GF-D8 (cell line): ENCODE measurements around the gene ABCC4.

Source experiments
- DNase-seq: peaks from one replicate; lab custom pipeline; 2025; lab: John Stamatoyannopoulos, UW

The ABCC4 gene

DNA sequence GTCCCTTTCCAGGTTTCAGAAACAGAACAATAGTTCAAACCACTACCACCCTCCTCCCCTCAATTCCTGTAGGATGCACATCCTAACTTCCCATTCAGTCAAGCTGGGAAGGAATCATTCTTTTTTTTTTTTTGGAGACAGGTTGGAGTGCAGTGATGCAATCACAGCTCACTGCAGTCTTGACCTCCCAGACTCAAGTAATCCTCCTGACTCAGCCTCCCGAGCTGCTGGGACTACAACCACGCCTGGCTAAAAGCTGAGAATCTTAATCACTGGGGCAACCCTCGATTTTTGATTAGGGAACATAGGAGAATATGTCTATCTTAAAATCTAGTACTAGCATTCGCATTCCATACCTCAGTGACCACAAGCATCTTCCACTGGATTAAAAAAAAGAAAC lies 146.2 kb downstream of the ABCC4 start:
- DNase-seq: no peak

DNA sequence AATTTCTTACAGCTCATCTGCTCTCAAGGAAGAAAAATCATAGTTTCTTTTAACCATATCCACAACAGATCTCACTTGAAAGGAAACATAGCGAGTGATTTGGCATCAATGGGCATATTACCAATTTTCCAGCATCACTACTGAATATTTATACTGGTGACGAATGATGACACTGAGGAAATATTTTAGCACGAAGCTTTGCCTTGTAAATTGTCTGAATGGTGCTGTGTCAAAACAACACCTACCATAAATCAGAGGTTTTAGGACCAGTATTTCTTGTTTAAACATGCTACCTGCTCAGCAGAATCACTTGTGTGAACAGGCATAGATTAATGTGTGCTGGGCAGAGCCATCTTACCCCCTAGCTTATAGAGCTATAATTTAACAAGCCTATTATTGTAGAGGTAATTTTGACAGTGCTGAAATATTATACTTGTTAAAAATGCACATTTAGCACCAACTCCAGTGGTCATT lies 146.8 kb downstream of the ABCC4 start:
- DNase-seq: no peak

DNA sequence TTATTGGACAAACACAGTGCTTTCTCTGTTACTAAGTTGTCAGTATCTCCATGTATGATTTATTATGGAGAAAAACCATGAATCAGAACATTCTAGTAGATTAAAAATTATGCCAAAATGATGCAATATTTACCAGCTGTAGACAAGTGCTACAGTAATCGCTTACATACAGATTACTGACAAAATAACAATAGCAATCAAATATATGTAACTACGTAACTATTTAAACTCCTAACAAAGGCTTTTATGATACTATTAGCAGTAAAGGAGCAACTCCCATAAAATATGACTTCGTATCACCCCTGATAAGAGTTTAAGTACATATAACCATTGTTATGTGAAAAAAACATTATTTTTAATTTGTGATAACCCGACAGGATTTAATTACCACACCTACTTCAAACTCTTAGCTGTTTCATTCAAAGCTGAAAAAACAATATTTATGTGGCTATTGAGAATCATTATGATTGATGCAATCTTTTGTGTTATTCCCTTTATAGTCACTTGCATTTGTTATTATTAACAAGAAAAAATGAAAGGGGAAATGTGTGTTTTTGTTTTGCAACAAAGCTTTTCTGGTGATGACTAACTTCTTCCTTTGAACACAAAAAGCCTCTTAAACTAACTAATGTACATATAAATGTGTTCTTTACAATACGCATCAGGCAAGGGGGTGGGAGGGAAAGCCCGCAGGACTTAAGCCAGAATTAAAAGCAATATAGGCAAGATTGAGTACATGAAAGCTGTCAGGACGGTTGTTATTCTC lies 147.4 kb downstream of the ABCC4 start:
- DNase-seq: no peak

DNA sequence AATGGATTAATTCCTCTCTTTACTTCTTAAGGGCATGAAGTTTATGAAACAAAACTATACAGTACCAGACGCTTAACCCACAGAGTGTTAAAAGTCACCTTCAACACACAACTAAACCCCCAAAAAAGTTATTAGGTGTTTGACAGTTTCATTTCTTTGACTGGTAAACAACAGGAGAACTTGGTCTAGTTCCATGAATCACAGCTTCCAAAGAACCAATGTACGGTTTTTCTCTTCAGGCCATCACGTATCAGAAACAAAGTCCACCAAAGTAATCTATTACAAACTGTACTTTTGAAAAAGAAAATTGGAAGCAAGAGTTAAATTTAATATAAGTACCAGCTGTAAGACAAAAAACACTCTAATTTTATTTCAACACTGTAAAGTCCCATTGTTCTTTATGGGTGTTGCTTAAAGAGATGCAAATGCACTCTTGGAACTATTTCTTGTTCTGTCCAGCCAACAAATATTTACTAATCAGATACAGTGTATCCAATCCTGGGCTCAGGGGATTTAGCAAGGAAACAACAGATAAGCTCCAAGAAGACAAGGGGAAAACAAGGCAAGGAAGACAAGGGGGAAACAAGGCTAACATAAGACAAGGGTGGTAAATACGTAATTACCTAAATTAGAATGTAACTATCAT lies 149.2 kb downstream of the ABCC4 start:
- DNase-seq: no peak

DNA sequence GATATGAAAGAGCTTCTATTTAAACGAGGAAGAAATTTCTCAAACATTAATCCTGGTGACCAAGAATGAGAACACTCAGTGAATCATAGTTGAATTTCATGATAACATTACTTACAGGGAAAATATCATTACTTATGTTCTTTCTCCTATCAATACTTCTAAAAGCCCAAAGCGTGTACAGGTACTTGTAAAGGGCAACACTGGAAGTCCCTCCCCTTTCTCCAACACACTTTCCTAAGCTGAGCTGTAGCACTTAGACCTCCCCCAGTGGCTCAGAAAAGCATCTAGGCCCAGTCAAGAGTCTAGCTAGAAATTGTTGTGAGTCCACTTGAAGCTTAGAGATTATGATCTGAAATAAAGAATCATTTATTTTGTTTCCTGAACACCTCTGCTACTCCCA lies 150.7 kb downstream of the ABCC4 start:
- DNase-seq: no peak

DNA sequence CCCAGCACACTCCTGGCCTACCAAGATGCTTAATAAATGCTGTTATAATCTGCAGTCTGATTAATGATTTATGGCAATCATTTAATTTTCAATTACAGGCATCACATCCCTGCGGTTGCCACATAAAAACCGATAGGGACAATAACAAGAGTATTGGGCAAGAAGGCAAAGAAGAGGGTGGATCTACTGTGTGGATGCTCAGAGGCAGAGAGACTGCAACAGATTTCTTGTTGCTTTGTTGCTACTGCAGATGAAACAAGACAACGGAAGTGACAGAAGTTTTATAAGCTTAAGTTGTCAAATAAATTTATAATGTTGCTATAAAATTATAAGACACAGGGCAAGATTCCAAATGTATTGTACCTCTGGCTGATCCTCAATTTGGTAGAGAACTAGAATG lies 154.8 kb downstream of the ABCC4 start:
- no peak for DNase-seq

DNA sequence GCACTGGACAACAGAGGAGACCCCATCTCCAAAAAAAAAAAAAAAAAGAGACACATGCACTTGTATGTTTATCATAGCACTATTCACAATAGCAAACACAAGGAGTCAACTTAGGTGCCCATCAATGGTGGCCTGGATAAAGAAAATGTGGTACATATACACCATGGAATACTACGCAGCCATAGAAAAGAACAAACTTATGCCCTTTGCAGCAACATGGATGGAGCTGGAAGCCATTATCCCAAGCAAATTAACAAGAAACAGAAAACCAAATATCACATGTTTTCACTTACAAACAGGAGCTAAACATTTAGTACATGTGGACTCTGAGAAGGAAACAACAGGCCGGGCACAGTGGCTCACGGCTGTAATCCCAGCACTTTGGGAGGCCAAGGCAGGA lies 155.7 kb downstream of the ABCC4 start:
- DNase-seq: no peak

DNA sequence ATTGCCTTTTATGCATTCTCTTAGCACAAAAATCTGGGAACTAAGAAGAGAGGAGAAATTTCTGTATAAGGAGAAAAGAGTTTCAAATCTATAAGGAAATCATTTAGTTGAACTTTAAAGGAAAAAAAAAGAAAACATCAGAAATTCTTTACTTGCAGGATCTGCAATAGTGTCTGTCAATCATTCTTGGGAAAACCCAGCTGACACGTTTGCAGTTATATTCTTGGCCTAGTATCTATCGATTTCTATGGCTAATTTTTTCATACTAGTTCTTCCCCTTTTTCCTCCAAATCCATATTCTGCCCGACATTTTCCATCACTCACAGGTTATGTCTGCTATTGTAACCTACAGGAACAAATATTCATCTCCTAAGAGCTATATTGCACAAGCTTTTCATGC lies 160.7 kb downstream of the ABCC4 start:
- DNase-seq: no peak

DNA sequence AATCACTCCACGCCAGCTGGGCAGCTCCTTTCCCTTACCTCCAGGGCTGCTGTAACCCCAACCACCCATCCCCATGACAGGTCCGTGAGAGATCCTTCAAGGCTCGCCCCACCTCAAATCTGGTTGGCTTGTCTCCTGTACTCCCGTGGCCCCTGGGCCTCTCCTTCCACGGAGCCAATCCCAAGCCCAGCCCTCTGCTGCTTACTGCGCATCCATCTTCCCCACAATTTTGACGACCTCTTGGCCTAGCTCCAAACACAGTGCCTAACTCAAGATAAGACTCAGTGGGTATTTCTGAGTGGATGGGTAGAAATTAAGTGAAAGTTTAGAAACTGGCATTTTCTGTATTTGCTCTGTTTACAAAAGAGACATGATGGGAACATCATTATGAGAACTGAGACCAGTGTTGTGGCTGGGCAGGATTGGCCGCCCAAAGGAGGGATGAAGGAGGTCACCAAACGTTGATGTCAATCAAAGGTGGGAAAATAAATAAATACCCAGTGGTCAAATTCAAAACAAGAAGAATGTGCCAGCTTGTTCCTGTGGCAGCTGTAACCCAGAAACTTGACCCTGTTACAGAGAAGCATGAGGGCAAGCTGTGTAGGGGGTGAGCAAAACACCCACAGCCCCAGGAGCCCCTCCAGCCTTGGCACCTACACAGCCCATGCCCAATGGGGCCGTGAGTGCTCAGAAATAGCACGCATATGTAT lies 162.2 kb downstream of the ABCC4 start:
- DNase-seq: no peak

DNA sequence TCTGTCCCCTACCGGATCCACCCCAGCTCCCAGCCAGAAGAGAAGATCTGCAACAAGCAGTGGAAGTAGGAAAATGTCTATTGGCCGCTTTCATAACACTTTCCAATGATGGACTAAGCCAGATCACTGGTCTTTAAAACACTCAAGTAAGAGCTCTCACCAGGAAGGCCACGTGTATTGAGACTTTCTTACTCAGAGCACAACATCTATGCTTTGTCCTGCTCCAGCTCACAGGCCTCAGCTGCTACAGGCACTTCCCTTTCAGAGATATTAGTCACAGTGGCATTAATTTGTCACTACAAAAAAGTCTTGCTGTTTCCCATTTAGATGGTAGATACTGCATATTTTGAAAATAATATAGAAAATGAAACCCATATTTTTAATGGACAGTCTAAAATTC lies 164.2 kb downstream of the ABCC4 start:
- no peak for DNase-seq

DNA sequence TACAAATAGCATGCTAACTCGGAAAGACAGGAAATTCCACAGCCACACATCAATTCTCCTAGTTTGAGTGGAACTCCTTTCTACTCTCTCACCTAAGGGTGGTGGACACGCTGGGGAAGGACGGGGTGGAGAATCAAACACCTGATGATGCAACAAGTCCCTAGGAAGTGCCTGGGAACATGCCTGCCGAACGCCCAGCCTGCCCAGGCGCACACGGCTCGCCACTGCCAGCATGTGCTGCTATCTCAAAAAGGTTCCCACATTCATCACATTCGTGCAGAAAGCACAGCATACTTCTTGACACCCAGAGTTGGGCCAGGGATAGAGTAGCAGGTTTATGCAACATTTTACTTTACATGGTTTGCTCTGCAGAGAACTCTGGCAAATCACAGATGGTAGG lies 164.6 kb downstream of the ABCC4 start:
- no peak for DNase-seq

DNA sequence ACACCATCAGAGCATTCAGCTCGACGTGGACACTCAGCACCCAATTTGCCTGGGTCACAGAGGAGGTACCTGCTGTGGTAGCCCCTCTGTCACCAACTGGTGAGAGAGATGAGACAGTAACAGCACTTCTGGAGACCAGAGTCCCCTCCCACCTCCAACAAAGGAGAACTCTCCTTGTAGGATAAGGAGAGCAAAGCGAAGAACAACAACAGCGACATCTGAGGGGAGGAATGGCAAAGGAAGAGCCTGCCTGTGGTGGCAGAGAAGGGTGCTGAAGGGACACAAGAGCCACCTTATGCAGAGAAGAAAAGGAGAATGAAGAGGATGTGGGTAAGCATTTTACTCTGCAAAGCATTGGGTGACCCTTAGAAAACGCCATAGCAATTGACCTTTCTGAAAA lies 167.8 kb downstream of the ABCC4 start:
- no peak for DNase-seq

DNA sequence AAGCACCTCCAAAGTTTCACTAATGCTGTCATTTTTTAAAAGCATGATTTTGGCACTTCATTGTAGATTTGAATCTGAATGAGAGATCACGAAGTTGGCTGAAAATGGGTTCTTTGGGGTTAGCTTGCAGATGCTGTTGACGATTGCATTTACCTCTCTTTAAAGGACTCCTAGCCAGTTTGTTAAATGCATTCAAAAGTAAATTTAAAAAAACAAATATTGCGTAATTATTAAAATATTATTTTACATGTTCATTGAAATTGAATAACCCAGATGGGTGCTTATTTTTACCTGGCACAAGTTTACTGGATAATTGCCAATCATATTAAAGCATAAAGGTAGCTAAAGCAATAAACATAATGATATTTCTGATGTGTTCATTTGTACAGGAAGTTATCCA lies 172.2 kb downstream of the ABCC4 start:
- no peak for DNase-seq

DNA sequence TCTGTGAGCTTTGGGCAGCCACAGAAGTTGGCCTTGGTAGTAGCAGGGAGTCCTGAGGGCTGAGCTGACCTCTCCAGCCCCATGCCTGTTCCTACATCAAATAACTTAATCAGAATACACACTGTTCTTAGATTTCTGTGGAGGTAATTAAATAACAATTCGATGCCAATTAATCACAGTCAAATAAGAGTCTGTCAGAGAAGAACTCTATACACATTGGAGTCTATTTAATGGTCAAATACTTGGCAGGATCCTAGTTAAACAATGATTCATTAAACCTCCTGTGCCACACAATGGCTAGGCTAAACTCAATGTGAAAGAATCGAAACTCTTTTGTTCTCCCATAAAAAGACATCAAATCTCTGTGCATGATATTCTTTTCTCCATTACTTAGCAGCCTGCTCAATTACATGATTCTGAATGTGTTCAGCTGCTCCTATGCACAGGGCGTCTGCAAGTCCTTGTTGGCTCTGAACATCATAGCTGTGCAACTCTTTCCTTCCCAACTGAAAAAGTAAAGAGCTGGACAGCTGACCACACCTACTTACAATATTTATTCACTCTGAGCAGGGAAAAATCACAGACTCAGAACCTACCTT lies 173.1 kb downstream of the ABCC4 start:
- DNase-seq: no peak

DNA sequence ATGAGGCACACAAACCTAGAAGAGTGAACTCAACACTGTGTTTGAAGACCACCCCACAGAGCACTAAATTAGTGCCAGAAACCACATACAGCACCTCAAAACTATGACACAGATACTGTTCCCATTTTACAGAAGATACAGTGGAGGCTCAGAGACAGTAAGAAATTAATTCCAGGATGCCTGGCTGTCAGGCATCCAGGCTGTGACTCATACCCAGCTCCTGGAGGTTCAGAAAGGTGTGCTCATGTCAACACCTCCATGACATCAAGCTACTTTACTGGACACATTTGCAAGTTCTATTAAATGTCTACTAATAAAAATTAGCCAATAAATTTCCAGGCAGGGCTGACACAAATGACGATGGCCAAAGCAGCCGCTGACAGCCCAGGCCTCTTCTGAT lies 176.3 kb downstream of the ABCC4 start:
- DNase-seq: no peak

DNA sequence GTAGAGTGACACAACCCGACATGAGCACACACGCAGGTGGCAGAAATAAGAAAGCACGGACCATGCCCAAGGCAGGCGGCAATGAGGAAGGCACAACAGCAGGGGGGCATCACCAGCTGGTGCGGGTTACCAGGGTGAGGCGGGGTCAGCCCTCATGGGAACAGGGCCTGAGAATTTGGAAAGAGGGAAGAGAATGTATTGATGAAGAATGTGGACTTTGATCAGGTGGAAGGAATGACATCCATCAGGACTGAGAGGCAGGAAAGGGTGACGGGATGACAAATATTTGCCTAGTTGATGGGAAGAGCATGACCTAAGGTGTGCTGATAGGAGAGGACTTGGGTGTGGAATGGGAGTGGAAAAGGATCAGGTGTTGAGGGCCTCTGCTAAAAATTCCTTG lies 177.5 kb downstream of the ABCC4 start:
- no peak for DNase-seq

DNA sequence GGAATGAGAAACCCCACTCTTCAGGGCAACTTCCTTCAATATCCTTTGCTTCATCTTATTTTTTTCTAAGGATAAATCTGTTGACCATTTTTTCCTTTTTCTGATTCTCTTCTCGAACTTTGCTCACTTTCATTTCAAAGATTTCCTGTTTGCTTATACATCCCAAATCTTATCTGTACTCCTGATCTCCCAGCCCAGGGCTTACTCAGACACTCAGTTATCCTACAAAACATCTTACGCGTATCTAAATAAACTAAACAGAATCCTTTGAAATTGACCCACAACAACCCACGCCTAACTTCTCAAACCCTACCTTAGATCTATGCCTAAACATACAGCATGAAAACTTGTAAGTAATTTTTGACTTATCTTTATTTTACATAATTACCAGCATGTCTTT lies 179.2 kb downstream of the ABCC4 start:
- no peak for DNase-seq

DNA sequence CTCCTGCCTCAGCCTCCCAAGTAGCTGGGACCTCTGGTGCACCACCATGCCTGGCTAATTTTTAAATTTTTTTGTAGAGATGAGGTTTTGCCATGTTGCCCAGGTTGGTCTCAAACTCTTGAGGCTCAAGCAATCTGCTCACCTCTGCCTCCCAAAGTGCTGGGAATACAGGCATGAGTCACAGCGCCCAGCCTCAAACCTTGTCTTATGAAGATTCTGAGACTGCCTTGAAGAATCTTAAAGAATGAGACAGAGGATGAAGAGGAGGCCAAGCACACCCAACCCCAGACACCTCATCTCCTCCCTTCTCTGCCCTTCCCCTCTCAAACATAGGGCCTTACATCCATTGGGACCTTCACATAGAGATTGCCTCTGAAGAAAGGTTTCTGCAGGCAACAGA lies 179.7 kb downstream of the ABCC4 start:
- no peak for DNase-seq

DNA sequence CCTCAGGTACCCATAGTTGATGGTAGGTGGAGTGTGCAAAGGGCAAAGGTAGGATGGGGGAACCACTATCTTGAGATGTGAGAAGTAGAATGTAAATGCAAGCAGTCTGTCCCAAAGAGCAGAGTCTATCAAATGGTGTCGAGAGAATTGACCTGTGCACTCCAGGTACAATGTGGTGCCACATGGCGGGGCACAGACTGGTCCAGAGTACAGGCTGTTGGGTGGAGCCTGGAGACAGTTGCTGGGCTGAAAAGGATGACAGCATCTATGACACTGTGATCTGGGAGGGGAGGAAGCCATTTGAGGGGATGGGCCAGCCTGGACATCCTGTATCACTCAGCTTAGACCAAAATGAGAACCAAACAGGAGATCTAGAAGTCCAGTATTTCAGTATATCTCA lies 180.6 kb downstream of the ABCC4 start:
- DNase-seq: no peak

DNA sequence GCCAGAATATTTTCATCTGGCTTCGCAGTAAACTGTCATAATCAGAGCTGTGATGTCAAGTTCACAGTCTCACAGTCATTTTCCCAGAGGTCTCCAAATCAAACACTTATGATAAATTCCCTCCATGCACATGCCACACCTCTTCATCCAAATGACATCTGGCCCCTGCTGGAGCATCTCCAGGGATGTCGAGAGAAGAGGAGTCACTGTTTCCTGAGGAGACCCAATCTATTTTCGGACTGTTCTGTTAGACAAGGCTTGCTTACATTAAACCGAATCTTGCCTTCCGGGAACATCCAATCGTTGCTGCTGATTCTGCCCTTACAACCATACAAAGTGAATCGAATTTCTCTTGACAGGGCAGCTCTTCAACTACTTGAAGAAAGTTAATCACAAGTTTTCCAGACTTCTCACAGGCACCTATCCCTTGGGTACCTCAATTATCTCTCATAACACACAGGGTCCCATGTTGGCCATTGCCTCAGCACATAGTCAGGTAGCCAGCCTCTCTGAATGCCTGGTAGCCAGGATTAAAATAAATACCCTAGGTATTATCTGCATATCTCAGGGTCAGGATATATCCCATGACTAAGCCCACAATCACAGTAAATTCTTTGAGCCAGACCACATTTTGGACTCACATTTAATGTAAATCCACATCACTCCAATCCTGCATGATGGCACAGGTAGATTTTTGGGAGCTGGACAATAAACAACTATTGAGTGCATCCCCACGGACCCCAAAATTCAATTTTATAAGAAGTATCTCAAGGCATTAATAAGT lies 182.5 kb downstream of the ABCC4 start:
- no peak for DNase-seq

DNA sequence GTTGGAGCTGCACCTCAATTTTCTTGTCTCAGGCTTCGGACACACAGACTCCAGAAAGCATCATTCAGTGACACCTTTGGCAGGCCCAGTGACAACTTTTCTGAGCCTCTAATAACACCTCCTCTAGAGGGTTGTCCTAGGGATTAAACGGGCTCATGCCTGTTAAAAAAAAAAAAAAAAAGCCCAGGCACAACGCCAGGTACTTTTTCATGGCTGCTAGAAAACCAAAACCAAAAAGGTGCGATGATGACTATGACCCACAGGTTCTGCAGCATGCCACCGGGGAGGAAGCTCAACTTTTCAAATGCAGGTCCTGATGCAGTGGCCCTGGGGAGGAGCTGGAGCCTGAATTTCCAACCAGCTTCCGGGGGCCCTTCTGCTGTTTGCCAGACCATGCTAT lies 184.2 kb downstream of the ABCC4 start:
- no peak for DNase-seq

DNA sequence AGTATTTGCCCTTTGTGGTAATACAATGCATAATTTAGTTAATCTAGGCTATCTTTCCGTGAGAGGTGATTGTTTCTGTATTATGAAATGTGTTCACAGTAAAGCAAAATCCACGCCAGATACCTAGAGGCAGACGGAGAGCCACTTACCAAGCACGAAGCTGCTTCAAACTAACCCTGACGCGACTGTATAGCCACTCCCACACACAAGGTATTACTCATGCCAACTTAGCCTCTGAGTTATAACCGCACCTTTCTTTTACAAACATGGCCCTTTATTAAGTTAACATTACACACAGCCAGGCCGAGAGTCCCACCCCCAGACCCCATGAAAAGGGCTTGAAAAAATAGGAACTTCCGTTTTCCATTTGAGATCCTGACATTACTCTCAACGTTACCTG lies 185.7 kb downstream of the ABCC4 start:
- no peak for DNase-seq
